Chondrocyte (in vitro differentiated cells): ENCODE results near the gene CHD6. TPM values are rescaled to one million over a fixed set of nuclear protein-coding genes. Genes with fewer than 3 reads are reported as not detected.
A peak's percentile ranks its signal among the peaks of the same experiment; 100 is the strongest.

Experiments used
- DNase-seq: peaks from one replicate; pipeline ENCODE4 v3.0.0; 2021; ENCODE audit warnings: mixed read lengths, low spot score
- H3K27ac Mint-ChIP-seq: one replicate; pipeline ENCODE4 v1.8.0; 2021; ENCODE audit warnings: mild to moderate bottlenecking, moderate library complexity, mixed read lengths; ENCODE audit not compliant: unreplicated experiment
- H3K27me3 Mint-ChIP-seq: 2 replicates; pipeline ENCODE4 v1.8.0; 2021; ENCODE audit warnings: low read depth, mixed read lengths
- H3K36me3 Mint-ChIP-seq: 2 replicates; pipeline ENCODE4 v1.8.0; 2021; ENCODE audit warnings: low read depth, mixed read lengths
- H3K4me1 Mint-ChIP-seq: 2 replicates; pipeline ENCODE4 v1.8.0; 2021; ENCODE audit warnings: low read depth, mild to moderate bottlenecking, mixed read lengths
- H3K4me3 Mint-ChIP-seq: one replicate; pipeline ENCODE4 v1.8.0; 2021; ENCODE audit warnings: mild to moderate bottlenecking, moderate library complexity, mixed read lengths; ENCODE audit not compliant: unreplicated experiment
- H3K9me3 Mint-ChIP-seq: 2 replicates; pipeline ENCODE4 v1.8.0; 2021; ENCODE audit warnings: low read depth, mixed read lengths
- total RNA-seq: library from RNA; stranded (reverse); gene quantifications from 3 replicates; pipeline ENCODE4 v1.2.1, GENCODE V29; 2021
- TF ChIP-seq, protein P1 (sequence below): fragments of 200-600 bp; sonication (generic); IDR thresholded peaks from 2 replicates; pipeline ENCODE4 v1.5.0; 2021; ENCODE audit warnings: antibody characterized with exemption, mild to moderate bottlenecking, moderate library complexity

The CHD6 gene
- total RNA-seq, 1 donor from 2014 or later: 29.9 TPM

- peaks cover 13% of the 10 kb centered on the region for H3K36me3 Mint-ChIP-seq
Observed at GRCh38 chr20:41587523-41587922, 30.7 kb downstream of the CHD6 start.

DNA sequence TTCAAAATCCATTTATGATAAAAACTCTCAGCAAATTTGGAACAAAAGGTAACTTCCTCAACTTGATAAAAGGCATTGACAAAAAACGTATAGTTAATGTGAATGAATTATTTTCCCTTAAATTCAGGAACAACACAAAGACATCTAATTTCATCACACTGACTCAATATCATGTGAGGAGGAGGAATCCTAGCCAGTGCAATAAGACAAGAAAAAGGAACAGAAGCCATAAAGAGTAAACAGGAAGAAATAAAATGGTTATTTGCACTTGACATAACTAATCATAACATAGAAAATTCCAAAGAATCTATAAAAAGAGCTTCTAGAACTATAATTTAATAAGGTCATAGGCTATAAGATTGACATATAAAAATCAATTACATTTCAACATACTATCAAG is 31.4 kb downstream of the CHD6 start:
- no peak for DNase-seq
- Mint-ChIP-seq H3K27me3 (no peaks in the 10 kb centered on the region), H3K4me3 (no peak overlapping the region), H3K4me1 (peaks cover 9% of the 10 kb centered on the region), H3K27ac (no peak overlapping the region), H3K9me3 (peaks cover 11% of the 10 kb centered on the region), H3K36me3 (peaks cover 13% of the 10 kb centered on the region)
- TF ChIP-seq, protein P1, sequence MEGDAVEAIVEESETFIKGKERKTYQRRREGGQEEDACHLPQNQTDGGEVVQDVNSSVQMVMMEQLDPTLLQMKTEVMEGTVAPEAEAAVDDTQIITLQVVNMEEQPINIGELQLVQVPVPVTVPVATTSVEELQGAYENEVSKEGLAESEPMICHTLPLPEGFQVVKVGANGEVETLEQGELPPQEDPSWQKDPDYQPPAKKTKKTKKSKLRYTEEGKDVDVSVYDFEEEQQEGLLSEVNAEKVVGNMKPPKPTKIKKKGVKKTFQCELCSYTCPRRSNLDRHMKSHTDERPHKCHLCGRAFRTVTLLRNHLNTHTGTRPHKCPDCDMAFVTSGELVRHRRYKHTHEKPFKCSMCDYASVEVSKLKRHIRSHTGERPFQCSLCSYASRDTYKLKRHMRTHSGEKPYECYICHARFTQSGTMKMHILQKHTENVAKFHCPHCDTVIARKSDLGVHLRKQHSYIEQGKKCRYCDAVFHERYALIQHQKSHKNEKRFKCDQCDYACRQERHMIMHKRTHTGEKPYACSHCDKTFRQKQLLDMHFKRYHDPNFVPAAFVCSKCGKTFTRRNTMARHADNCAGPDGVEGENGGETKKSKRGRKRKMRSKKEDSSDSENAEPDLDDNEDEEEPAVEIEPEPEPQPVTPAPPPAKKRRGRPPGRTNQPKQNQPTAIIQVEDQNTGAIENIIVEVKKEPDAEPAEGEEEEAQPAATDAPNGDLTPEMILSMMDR: no peak

More at GRCh38 chr20:41587523-41587922, 30.7 kb downstream of the CHD6 start:
- no peak for DNase-seq
- TF ChIP-seq, protein P1: no peak
- Mint-ChIP-seq H3K4me1 (peaks cover 12% of the 10 kb centered on the region), H3K27me3 (no peaks in the 10 kb centered on the region), H3K9me3 (peaks cover 11% of the 10 kb centered on the region), H3K27ac (no peak overlapping the region), H3K4me3 (no peak overlapping the region)

DNA sequence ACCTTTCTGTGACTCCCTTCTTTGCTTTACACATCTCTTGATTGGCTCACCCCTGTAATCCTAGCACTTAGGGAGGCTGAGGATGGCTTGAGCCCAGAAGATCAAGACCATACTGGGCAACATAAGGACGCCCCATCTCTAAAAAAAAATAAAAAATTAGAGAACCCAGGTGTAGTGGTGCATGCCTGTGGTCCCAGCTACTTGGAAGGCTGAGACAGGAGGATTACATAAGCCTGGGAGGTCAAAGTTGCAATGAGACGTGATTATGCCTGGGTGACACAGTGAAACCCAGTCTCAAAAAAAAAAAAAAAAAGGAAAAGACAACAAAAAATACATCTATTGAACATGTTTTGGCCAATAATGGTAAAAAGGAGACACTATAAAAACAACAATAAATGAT is 37.8 kb downstream of the CHD6 start:
- DNase-seq: no peak
- peak overlapping the region; percentile 51 for H3K27ac Mint-ChIP-seq
- no peak overlapping the region for H3K4me3 Mint-ChIP-seq

DNA sequence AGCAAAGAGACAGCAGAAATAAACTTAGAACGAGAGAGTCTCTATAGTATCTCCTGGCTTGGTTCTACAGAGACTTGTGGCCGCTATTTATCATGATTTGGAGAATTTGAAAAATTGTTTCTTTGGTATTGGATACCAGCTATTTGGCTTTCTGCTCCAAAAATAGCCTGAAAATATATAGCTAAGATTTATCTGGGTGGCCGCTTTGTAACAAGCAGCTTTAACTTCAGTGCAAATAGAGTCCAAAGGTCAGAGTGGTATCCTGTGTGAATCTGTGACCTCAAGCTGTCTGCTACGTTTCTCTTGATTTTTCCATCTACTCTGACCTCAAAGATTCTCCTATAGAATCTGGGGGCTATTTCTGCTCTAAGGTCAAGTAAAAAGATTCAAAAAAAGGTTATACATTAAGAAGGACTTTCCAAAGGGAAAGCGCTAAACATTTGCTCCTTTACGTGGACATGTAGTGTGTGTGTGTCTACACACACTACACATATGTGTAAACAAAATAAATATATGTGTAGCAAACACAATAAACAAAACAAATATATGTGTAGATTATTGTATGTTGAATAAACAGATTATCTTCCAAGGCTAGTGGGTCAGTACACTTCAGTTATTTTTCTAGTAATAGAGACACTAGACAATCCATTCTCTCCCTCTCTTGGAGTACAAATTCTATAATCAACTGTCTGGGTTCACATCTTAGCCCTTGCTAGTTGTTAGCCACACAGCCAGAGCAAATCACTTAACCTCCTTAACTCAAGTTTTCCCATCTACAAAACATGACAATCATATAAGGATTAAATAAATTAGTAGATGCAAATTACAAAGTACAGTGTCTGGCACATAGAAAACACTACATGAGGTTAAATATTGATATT is 40.8 kb downstream of the CHD6 start:
- no peaks in the 10 kb centered on the region for H3K36me3 Mint-ChIP-seq
- H3K4me3 Mint-ChIP-seq: no peak overlapping the region
- DNase-seq: no peak
- no peaks in the 10 kb centered on the region for H3K27me3 Mint-ChIP-seq
- no peak overlapping the region for H3K27ac Mint-ChIP-seq
- H3K9me3 Mint-ChIP-seq: peaks cover 2% of the 10 kb centered on the region
- H3K4me1 Mint-ChIP-seq: peaks cover 52% of the 10 kb centered on the region
- TF ChIP-seq, protein P1: no peak

More for the DNA sequence above, 37.8 kb downstream of the CHD6 start:
- H3K9me3 Mint-ChIP-seq: no peaks in the 10 kb centered on the region
- H3K36me3 Mint-ChIP-seq: no peaks in the 10 kb centered on the region
- H3K4me1 Mint-ChIP-seq: peaks cover 35% of the 10 kb centered on the region
- TF ChIP-seq, protein P1: no peak
- H3K27me3 Mint-ChIP-seq: no peaks in the 10 kb centered on the region

GRCh38 chr20:41575412-41575811 is 42.8 kb downstream of the CHD6 start:
- H3K9me3 Mint-ChIP-seq: peaks cover 2% of the 10 kb centered on the region
- H3K4me3 Mint-ChIP-seq: no peak overlapping the region
- no peak overlapping the region for H3K27ac Mint-ChIP-seq
- H3K27me3 Mint-ChIP-seq: no peaks in the 10 kb centered on the region
- H3K4me1 Mint-ChIP-seq: peaks cover 66% of the 10 kb centered on the region
- TF ChIP-seq, protein P1: no peak
- H3K36me3 Mint-ChIP-seq: no peaks in the 10 kb centered on the region
- no peak for DNase-seq
